ENCODE measurements around the gene VWA8.
"Not testable (repeated sequence)": the region's sequence is repeated elsewhere in the genome, so short reads cannot be mapped to it uniquely, and the experiment has no call there.

Gene VWA8

DNA sequence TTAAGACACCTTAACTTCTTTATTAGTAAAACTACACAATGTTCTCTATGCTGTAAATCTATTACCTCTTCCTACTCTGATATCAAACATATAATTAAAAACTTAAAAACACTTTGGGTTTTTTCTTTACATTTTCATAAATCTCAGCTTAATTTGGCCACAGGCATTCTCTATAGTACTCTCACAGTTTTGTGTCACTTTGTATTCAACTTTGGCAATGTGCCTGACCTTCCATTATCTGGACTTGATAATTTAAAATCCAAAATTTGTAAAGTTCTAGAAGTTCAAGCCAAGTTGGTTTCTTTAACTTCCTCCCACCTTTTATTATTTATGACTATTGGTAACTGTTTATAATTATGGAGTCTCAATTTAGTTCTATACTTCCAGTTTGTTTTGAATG is 46.4 kb downstream of the VWA8 start:
- Histone ChIP-seq H3K9me3 (no peaks in the 10 kb centered on the region), H3K36me3 (no peaks in the 10 kb centered on the region), H3K4me1 (peaks cover 10% of the 10 kb centered on the region), H3K4me3 (ENCODE audit: low read depth, low read length) (no peak overlapping the region), H3K27me3 (no peaks in the 10 kb centered on the region)
- TF ChIP-seq, protein P1, sequence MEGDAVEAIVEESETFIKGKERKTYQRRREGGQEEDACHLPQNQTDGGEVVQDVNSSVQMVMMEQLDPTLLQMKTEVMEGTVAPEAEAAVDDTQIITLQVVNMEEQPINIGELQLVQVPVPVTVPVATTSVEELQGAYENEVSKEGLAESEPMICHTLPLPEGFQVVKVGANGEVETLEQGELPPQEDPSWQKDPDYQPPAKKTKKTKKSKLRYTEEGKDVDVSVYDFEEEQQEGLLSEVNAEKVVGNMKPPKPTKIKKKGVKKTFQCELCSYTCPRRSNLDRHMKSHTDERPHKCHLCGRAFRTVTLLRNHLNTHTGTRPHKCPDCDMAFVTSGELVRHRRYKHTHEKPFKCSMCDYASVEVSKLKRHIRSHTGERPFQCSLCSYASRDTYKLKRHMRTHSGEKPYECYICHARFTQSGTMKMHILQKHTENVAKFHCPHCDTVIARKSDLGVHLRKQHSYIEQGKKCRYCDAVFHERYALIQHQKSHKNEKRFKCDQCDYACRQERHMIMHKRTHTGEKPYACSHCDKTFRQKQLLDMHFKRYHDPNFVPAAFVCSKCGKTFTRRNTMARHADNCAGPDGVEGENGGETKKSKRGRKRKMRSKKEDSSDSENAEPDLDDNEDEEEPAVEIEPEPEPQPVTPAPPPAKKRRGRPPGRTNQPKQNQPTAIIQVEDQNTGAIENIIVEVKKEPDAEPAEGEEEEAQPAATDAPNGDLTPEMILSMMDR (IDR thresholded peaks at IDR 0.05; ENCODE audit: low read depth, low read length), result no peak
- no peak for DNase-seq

DNA sequence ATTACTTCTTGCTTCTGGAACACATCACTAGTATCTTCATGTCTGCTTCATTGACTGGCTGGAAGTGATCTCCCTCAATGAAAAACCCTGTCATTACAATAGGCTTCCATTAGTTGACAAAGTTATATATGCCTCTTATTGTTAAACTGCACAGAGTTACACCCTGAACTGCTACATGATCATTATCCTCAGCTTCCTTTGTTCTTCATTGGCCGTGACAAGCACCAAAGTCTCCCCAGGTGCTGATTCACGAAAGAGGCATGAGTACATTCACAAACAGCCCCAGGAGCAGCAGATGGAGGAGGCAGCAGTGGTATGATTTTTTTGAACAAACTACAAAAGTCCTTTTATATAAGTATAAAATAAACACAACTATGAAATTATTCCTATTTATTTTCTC is 51.4 kb downstream of the VWA8 start:
- TF ChIP-seq, protein P1 (IDR thresholded peaks at IDR 0.05; ENCODE audit: low read depth, low read length), result no peak
- no peaks in the 10 kb centered on the region for H3K9me3 ChIP-seq
- H3K4me1 ChIP-seq, result no peaks in the 10 kb centered on the region
- peaks cover 19% of the 10 kb centered on the region; the same call in 1 of the 2 replicates for H3K36me3 ChIP-seq
- DNase-seq, result no peak
- no peaks in the 10 kb centered on the region for H3K27me3 ChIP-seq
- H3K4me3 ChIP-seq (ENCODE audit: low read depth, low read length), result no peak overlapping the region

DNA sequence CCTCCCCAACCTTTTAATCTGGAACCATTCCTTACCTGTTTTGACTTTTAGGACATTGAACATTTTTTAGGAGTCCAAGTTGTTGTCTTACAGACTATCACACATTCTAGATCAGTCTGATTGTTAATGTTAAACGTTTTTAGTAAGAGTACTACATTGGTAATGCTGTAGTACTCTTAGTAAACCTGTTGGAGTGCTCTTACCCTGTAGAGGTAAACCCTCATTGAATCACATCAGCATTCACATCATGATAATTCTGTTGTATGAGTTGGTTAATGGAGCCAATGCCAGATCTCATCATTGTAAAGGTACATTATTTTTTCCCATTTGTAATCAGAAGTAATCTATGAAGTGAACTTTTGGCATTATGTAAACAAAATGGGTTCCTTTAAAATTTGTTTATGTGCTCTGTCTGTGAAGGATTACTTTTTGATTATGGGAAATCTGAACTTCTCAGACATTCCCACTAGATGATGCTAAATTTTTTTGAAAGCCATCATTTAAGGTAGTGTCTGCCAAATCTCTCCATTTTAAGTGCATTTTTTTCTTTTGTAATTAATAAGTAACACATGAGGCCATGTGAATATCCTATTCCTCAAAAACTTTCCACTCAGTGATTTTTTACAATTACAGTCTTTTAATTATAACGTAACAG is 55.2 kb downstream of the VWA8 start:
- Histone ChIP-seq H3K9me3 (no peaks in the 10 kb centered on the region), H3K4me3 (ENCODE audit: low read depth, low read length) (no peak overlapping the region), H3K36me3 (peaks cover 19% of the 10 kb centered on the region), H3K27me3 (no peaks in the 10 kb centered on the region), H3K4me1 (no peaks in the 10 kb centered on the region; the same call in 1 of the 2 replicates)
- TF ChIP-seq, protein P1 (IDR thresholded peaks at IDR 0.05; ENCODE audit: low read depth, low read length), result peak; percentile 65
- DNase-seq, result no peak

DNA sequence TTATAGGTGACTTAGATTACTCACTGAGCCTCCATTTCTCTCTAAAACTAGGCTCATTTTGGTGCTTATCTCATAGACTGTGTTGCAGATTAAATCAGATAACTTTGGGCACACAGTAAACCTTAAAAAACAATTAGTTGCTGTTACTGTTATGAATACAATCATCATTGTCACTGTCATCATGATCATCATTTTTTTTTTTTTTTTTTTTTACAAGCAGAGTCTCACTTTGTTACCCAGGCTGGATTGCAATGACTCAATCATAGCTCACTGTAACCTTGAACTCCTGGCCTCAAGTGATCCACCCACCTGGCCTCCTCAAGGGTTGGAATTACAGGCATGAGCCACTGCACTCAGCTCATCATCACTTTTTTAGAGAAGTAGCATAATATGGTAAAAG is 60.0 kb downstream of the VWA8 start:
- Histone ChIP-seq H3K4me3 (ENCODE audit: low read depth, low read length) (no peak overlapping the region), H3K9me3 (no peaks in the 10 kb centered on the region), H3K36me3 (no peaks in the 10 kb centered on the region; the same call in 1 of the 2 replicates), H3K27me3 (no peaks in the 10 kb centered on the region), H3K4me1 (no peaks in the 10 kb centered on the region; the same call in 1 of the 2 replicates)
- TF ChIP-seq, protein P1 (IDR thresholded peaks at IDR 0.05; ENCODE audit: low read depth, low read length), result no peak
- no peak for DNase-seq

DNA sequence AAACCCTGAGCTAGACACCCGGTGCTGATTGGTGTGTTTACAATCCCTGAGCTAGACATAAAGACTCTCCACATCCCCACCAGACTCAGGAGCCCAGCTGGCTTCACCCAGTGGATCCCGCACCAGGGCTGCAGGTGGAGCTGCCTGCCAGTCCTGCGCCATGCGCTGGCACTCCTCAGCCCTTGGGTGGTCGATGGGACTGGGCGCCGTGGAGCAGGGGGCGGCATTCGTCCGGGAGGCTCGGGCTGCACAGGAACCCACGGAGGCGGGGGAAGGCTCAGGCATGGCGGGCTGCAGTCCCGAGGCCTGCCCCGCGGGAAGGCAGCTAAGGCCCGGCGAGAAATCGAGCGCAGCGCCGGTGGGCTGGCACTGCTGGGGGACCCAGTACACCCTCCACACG is 62.5 kb downstream of the VWA8 start:
- not testable (repeated sequence) for DNase-seq; H3K4me1 ChIP-seq; H3K4me3 ChIP-seq (ENCODE audit: low read depth, low read length); H3K27me3 ChIP-seq; H3K9me3 ChIP-seq; H3K36me3 ChIP-seq

DNA sequence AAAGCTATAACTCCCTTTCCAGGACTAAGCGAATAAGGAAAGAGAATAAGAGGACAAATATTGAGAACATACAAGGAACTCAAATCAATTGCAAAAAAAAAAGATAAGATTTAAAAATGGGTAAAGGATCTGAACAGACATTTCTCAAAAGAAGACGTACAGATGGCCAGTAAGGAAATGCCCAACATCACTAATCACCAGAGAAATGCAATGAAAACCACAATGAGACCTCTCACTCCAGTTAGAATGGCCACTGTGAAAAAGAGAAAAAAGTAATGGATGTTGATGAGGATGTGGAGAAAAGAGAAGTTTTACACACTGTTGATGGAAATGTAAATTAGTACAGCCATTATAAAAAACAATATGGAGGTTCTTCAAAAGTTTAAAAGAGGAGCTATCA is 63.8 kb downstream of the VWA8 start:
- Histone ChIP-seq H3K36me3 (no peaks in the 10 kb centered on the region; the same call in 1 of the 2 replicates), H3K4me1 (peaks cover 4% of the 10 kb centered on the region; the same call in 1 of the 2 replicates), H3K27me3 (no peaks in the 10 kb centered on the region), H3K9me3 (no peaks in the 10 kb centered on the region), H3K4me3 (ENCODE audit: low read depth, low read length) (no peak overlapping the region)
- no peak for DNase-seq
- TF ChIP-seq, protein P1 (IDR thresholded peaks at IDR 0.05; ENCODE audit: low read depth, low read length), result no peak
